ENCODE measurements around the gene EGFL7.

DNA sequence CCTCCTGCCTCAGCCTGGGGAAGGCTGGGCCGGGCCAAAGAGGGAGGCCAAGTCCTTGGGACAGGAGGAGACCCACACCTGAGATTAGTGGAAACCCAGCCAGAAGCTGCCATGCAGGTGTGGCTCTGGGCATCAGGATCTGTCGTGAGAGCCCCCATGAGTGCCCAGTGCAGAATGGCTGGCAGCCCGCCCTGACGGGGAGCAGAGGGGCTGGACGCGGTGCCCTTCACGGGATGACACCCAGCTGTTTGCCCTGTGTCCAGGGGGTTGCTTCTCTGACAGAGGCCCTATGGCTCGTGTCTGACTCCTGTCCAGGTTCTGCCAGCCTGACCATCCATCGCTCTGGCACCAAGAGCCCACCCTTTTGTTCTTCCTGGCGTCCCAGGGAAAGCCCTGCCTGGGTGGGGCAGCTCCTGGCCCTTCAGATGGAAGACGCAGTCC, 58.2 kb downstream of the EGFL7 start:
- TF ChIP-seq, protein P1, sequence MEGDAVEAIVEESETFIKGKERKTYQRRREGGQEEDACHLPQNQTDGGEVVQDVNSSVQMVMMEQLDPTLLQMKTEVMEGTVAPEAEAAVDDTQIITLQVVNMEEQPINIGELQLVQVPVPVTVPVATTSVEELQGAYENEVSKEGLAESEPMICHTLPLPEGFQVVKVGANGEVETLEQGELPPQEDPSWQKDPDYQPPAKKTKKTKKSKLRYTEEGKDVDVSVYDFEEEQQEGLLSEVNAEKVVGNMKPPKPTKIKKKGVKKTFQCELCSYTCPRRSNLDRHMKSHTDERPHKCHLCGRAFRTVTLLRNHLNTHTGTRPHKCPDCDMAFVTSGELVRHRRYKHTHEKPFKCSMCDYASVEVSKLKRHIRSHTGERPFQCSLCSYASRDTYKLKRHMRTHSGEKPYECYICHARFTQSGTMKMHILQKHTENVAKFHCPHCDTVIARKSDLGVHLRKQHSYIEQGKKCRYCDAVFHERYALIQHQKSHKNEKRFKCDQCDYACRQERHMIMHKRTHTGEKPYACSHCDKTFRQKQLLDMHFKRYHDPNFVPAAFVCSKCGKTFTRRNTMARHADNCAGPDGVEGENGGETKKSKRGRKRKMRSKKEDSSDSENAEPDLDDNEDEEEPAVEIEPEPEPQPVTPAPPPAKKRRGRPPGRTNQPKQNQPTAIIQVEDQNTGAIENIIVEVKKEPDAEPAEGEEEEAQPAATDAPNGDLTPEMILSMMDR (IDR thresholded peaks at IDR 0.05), result no peak
- no peak for TF ChIP-seq POLR2AphosphoS5 (IDR thresholded peaks at IDR 0.05; ENCODE audit: insufficient read depth in 1 of 2, low read depth in 1 of 2)
- no peak for TF ChIP-seq POLR2A (IDR thresholded peaks at IDR 0.05)

Measured in vagina (tissue), 2 donors.